ENCODE data around the gene CALML4.

The CALML4 gene, protein sequence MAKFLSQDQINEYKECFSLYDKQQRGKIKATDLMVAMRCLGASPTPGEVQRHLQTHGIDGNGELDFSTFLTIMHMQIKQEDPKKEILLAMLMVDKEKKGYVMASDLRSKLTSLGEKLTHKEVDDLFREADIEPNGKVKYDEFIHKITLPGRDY

DNA sequence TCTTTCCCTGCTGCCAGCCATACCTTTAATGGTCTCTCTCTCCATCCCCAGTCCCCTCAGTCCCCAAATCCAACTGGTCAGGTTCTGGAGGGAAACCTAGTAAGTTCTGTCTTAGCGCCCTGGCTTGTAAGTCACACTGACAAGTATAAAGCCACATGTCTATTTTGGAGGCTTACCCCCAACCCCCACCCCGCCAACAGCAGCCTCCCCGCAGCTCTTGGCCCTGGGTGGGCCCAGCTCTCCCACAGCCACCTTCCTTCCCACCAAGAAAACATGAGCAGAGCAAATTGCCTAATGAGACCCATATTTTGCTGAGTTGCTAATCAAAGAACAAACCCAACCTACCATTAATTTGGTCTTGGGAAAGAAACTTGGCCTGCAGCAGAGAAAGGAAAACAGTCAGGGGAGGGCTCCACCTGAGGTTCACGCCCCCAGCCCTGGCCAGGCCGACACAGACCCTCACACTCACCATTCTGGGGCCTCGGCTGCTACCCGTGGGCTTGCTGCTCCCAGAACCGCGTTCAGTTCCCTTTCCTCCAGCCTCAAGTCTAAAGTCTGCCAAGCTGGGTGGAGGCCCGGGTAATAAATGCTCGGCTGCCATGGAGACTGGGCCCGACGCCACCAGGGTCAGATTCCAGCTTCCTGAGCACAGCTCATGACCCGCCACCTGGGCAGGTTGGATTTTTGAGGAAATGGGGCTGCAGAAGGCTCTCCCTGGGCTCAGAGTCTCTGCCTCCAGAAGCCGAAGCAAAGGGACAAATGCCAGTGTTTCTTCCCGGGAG lies at the start of gene CALML4:
TSS of gene CALML4 (minus strand) at position 557 of the 782 bp plus-strand sequence. CDS start at position 472, 85 bp downstream.
- H3K4me3 ChIP-seq (ENCODE audit: low read length), result no peak within 1 kb of the TSS
- peak; percentile 26 for DNase-seq (ENCODE audit: low read depth)
- TF ChIP-seq, protein P1, sequence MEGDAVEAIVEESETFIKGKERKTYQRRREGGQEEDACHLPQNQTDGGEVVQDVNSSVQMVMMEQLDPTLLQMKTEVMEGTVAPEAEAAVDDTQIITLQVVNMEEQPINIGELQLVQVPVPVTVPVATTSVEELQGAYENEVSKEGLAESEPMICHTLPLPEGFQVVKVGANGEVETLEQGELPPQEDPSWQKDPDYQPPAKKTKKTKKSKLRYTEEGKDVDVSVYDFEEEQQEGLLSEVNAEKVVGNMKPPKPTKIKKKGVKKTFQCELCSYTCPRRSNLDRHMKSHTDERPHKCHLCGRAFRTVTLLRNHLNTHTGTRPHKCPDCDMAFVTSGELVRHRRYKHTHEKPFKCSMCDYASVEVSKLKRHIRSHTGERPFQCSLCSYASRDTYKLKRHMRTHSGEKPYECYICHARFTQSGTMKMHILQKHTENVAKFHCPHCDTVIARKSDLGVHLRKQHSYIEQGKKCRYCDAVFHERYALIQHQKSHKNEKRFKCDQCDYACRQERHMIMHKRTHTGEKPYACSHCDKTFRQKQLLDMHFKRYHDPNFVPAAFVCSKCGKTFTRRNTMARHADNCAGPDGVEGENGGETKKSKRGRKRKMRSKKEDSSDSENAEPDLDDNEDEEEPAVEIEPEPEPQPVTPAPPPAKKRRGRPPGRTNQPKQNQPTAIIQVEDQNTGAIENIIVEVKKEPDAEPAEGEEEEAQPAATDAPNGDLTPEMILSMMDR (conservative IDR thresholded peaks at IDR 0.05; ENCODE audit: low read depth, low read length), result no peak

DNA sequence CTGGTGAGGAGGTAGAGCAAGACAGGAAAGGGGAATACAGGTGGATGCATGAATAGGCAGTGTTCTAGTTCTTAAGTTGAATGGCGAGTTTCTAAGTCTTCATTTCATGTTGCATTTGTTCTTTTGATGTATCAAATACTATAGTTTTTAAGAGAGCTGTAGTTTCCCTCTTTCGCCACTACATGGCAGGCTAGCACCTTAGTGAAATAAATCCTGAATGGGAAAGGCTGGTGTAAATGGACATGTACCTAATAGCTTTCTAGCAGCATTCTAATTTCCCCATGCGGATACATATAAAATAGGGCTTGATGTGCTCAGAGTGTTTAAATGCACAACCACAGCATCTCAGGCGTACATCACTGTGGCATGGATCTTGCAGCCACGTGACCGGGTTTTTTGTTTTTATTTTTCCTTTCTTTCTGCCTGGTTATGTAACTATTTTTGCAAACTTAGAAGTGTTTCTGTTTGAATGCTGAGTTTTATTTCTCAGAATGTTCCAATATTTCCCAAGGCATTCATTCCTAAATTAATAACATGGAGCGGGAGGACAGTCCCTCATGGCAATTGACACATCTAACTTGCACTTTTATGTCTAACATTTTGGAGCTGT lies 47.9 kb upstream of the CALML4 start:
- TF ChIP-seq, protein P1 (conservative IDR thresholded peaks at IDR 0.05; ENCODE audit: low read depth, low read length), result peak; percentile 81
- peak; percentile 51 for DNase-seq (ENCODE audit: low read depth)
- no peak overlapping the region for H3K4me3 ChIP-seq (ENCODE audit: low read length)

DNA sequence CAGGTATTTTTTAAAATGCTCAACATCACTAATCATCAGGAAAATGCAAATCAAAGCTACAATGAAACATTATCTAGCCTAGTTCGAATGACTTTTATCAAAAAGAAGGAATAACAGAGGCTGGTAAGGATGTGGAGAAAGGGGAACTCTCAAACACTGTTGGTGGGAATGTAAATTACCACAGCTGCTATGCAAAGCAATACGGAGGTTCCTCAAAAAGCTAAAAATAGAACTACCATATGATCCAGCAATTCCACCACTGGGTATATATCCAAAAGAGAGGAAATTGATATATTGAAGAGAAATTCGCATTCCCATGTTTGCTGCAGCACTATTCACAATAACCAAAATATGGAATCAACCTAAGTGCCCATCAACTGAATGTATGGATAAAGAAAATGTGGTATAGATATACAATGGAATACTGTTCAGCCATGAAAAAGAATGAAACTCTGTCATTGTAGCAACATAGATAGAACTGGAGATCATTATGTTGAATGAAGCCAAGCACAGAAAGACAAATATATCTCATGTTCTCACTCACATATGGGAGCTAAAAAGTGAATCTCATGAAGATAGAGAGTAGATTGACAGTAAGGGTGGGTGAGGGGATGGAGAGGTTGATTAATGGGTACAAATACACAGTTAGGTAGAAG lies 44.1 kb upstream of the CALML4 start:
- TF ChIP-seq, protein P1 (conservative IDR thresholded peaks at IDR 0.05; ENCODE audit: low read depth, low read length), result no peak
- H3K4me3 ChIP-seq (ENCODE audit: low read length), result no peak overlapping the region

DNA sequence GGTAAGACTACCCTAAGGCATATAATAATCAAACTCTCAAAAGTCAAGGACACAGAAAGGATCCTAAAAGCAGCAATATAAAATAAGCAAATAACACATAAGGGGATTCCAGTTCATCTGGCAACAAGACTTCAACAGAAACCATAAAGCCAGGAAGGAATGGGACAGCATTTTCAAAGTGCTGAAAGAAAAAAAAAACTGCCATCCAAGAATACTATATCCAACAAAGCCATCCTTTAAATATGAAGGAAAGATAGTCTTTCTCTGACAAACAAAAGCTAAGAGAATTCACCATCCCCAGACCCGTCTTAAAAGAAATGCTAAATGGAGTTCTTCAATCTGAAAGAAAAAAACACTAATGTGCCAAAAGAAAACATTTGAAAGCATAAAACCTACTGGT lies 39.1 kb upstream of the CALML4 start:
- H3K4me3 ChIP-seq (ENCODE audit: low read length), result no peak overlapping the region
- DNase-seq (ENCODE audit: low read depth), result no peak
- TF ChIP-seq, protein P1 (conservative IDR thresholded peaks at IDR 0.05; ENCODE audit: low read depth, low read length), result no peak

More for the DNA sequence above, 44.1 kb upstream of the CALML4 start:
- DNase-seq (ENCODE audit: low read depth), result no peak

DNA sequence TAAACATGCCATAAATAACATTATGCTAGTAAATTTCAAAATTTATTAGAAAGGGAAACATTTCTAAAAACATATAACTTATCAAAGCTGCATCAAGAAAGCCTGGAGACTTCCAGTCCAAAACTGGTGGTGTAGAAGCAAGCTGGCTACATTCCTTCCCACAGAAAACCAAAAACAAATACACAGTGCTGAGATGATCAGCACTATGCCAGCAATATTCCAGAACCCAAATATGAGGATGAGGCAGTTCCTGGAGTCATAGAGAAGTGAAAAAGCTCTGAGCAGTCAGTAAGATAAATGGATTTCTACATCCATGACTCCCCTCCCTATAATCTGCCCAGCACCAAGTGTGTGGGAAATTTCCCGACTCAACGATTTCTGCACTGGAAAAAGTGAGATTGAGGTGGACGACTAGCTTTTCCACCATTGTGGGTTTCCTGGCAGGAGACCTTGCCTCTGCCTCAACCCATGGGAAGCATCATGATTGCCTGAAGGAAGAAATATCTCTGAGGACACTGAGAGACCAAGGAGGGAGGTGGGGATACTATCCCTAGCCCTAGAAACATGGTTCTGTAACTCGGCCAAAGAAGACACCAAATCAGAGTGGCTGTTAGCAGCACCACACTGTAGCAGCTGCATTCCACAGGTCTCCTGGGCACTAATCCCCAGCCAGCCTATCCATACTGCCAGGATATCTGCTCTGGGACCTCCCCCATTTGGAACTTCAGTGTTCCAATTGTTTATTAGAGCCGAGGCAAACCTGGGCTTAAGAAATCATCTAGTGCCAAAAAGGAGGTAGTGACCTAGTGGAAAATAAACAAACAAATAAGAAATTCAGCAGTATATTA lies 36.2 kb upstream of the CALML4 start:
- TF ChIP-seq, protein P1 (conservative IDR thresholded peaks at IDR 0.05; ENCODE audit: low read depth, low read length), result no peak
- DNase-seq (ENCODE audit: low read depth), result no peak
- H3K4me3 ChIP-seq (ENCODE audit: low read length), result no peak overlapping the region

DNA sequence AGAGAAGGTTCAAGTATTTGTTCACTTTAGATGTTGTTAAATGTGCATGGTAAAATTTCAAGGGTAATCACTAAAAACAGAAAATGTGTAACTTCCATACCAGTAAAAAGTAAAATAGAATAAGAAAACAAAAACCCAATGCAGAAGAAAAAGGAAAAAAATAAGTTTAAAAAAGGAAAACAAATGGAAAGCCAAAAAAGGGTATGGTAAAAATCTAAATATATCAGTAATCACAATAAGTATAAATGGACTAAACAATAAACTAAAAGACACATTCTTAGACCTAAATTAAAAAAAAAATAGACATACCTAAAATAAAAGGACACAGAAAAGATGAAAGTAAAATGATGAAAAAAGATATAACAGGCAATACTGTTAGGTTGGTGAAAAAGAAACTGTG lies 33.9 kb upstream of the CALML4 start:
- H3K4me3 ChIP-seq (ENCODE audit: low read length), result no peak overlapping the region
- TF ChIP-seq, protein P1 (conservative IDR thresholded peaks at IDR 0.05; ENCODE audit: low read depth, low read length), result no peak
- DNase-seq (ENCODE audit: low read depth), result no peak
